Activated CD8-positive, alpha-beta memory T cell treated with anti-CD3 and anti-CD28 coated beads for 36 hours (primary cell): ENCODE measurements around the gene STT3B. TPM values are rescaled to one million over a fixed set of nuclear protein-coding genes. Genes with fewer than 3 reads are reported as not detected.
"Not testable (repeated sequence)": the region's sequence is repeated elsewhere in the genome, so short reads cannot be mapped to it uniquely, and the experiment has no call there.

Experiments used
- CTCF ChIA-PET: fragments of 350-600 bp; sonication (Branson Sonifier 250); formaldehyde crosslinking; loops from one replicate; lab custom pipeline; 2021; ENCODE audit warnings: antibody characterized with exemption; lab: Charles Lee
- POLR2A ChIA-PET: fragments of 350-600 bp; sonication (Branson Sonifier 250); formaldehyde crosslinking; loops from one replicate; lab custom pipeline; 2021; ENCODE audit warnings: antibody characterized with exemption; lab: Charles Lee
- total RNA-seq, 2 experiments: library from RNA; stranded (reverse); gene quantifications; one replicate each; pipeline ENCODE4 v1.2.3, GENCODE V29; 2021

STT3B gene
- total RNA-seq = 100 to 1,000 TPM; 116 to 120 TPM

DNA sequence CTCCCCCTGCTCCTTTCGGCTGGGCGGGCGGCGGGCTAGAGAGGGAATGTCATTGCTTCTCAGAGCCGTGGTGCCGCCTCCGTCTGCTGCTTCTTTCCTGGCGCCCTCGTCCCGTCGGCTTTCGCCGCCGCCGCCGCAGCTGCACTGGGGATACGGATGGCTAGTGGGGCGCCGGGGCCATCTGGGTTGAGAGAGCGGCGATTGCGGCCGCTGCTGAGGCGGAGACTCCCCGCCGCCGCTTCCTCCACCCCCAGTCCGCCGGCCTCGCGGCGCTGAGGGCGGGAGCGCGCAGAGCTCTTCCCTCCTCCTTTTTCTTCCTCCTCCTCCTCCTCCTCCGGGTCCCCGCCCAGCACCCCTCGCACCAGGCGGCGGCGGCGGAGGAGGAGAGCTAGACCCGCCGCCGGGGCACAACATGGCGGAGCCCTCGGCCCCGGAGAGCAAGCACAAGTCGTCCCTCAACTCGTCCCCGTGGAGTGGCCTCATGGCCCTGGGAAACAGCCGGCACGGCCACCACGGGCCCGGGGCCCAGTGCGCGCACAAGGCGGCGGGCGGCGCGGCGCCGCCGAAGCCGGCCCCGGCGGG lies at the start of gene STT3B:
STT3B (plus strand) TSS at position 339 of the 582 bp plus-strand sequence; CDS start at position 413, 74 bp downstream.
- ChIA-PET POLR2A (interaction anchor here (0.6 to 1.7 kb wide), 14 partner anchors 11 to 916 kb away, joined by 3 to 10 read pairs (median 4); partner anchors contain the start of gene GPD1L), CTCF (interaction anchor here (0.9 to 2.2 kb wide), 3 partner anchors 12 to 236 kb away, joined by 3 to 5 read pairs (median 3); no protein-coding TSS in a partner anchor)

DNA sequence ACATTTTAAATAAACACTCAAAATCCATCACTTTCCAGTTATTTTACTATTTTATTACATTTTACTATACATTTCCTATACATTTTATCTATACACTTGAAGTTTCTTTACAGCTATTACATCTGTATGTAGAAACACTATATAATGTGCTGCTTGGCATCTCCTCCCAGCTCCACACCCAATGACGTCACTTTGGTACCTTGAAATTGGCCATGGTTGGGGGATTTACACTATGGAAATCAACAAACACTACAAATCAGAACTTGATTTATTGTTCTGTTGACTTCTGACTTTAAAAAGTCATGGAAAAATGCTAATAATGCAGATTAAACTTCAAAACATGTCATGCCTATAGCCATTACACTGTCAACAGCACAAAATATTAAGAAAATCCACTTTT lies 48.9 kb upstream of the STT3B start:
- POLR2A ChIA-PET = no interaction called here
- CTCF ChIA-PET = no interaction called here

DNA sequence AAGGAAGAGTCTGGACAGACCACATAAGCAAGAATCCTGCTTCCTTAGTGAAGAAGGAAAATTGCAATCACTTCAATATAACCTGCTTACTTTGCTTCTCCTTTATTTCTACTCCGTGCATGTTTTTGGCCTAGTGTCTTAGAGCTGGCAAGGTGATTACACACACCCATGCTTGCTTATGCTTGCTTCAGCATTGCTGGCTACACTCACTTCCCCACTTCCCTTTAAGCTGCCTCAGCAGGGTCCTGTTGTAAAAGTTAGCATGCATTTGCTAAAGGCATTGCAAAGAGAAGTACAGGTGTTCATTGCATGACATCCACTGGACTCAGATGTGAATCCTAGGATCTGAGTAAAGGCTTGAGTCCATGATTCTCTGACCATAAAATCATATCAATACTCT lies 47.5 kb upstream of the STT3B start:
- ChIA-PET POLR2A (no interaction called here), CTCF (no interaction called here)

DNA sequence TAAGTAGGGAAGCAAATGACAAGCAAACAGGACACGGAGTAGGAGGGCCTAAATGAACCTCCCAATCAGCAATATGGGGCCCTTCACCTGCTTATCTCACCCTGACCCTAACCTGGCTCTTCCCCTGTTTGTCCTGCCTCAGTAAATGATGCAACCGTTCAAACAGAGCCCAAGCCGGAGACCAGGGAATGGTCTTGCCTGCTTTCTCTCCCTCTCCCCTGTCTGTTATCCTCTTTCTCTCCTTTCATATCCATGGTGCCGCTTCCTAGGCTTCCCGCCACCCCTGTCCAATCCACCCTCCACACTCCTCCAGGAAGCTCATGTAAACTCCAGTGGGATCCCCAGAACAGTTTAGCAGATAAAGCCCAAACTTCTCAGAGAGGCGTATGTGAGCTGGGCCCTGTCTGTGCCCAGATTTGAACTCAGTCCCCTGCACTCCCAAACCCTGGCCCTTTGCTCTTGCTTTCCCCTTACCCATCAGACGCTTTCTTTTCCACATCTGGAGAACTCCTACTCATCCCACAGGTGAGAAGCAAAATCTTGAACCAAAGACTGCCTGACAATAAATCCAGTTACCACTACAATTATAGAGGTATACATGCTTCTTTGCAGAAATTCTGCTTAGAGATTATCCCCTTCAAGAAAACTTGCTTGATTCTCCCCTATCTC lies 45.7 kb upstream of the STT3B start:
- POLR2A ChIA-PET = no interaction called here
- CTCF ChIA-PET = interaction anchor here (0.6 kb wide), 1 partner anchor 9 kb away, joined by 3 read pairs; no protein-coding TSS in a partner anchor

DNA sequence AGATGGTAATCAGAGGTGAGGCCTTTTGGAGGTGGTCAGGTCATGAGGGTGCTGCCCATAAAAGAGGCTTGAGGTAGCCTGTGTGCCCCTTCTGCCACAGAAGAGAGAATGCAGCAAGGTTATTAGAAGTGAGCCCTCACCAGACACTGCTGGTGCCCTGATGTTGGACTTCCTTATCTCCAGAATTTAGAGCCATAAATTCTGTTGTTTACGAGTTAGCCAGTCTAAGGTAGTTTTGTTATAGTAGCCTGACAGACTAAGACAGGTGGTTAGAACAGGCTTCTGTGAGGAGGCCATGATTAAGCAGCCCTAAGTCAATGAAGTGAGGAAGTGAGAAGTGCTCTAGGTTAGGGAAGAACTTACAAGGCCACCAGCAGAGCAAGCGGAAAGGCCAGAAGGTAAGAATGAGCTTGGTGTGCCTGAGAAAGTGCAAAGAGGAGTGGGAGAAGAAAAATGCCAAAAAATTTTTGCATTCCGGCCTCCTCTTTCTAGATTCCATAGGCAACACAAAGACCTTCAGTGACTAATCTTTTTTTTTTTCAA lies 44.2 kb upstream of the STT3B start:
- POLR2A ChIA-PET = no interaction called here
- CTCF ChIA-PET = no interaction called here

DNA sequence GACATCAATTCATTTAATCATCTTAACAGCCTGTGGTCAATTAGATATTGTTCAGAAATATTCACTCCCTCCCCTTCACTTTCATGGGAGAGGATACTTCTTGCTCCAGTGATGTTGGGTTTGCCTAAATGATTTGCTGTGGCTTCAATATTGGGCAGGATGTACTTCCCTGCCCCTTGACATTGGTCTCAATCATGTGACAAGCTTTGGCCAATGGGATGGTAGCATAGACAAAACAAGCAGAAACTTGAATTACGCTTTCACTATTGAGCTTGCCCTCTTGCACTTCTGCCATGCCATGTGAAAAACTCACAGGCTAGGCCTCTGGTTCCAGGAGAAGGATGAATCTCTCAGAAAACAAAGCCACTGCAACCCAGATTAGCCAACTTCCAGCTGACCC lies 42.2 kb upstream of the STT3B start:
- POLR2A ChIA-PET = no interaction called here
- CTCF ChIA-PET = no interaction called here

DNA sequence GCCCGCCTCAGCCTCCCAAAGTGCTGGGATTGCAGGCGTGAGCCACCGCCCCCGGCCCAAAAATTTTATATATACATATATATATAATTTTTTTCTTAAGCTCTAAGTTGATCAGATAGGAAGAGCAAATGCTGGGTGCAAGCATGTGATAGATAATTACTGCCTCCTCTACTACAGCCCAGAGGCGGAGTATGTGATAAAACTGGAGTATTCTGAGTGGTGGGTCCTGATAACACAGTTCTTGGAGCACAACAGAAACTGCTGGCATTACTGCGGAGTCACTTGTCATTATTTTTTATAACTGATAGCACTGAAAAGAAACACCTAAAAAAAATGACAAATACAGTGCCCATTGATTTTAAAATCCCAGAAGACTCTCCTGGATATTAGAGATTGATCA lies 41.1 kb upstream of the STT3B start:
- POLR2A ChIA-PET = no interaction called here
- CTCF ChIA-PET = no interaction called here

DNA sequence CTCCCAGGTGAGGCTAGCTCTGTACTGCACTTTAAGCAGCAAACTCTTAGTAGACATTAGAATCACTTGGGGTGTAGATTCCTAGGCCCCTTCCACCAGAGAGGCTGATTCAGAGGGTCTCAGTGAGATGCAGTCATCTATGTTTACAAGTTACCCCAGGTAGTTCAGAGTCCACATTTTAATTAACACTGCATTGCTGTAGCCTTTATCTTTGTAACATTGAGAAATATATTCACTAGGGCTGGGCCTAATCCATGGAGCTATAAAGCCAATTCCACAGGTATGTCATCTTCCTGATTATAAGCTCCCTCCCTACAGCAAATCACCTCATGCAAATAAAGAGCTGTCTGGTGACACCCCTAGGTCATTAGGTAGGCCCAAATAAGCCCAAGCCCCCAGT lies 39.6 kb upstream of the STT3B start:
- ChIA-PET POLR2A (no interaction called here), CTCF (no interaction called here)

DNA sequence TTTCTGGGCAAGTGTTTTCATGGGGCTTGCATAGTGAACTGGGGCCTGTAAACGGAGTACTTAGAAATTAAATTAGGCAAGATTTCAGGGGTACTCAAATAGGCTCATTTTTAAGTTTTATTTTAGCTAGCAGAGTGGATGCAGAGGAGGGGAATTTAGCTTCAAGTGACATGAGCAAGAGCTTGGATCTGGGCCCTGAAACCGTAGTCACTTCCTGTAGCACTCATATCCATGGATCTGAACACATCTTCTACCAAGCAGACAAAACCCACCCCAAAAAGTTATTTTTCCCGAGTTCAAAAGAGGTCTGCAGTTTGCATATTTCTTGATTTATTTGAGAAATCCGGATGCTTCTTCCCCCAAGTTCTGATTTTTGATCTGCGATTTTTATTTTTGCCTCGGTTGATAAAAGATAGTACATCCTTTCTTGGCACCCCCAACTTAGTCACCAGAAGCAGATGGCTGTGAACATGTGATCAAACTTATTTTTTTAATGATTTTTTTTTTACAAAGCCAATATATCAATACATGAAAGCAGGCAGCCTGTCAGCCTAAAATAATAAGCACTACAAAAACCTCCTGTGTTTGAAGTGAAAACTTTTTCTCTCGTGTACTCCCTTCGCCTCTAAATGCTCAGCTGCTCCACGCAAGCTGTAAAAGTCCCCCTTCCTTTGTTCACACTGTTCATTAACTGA lies 36.6 kb upstream of the STT3B start:
- POLR2A ChIA-PET = no interaction called here
- CTCF ChIA-PET = interaction anchor here (1.2 to 1.3 kb wide), 2 partner anchors 9 to 17 kb away, joined by 3 to 4 read pairs; no protein-coding TSS in a partner anchor

DNA sequence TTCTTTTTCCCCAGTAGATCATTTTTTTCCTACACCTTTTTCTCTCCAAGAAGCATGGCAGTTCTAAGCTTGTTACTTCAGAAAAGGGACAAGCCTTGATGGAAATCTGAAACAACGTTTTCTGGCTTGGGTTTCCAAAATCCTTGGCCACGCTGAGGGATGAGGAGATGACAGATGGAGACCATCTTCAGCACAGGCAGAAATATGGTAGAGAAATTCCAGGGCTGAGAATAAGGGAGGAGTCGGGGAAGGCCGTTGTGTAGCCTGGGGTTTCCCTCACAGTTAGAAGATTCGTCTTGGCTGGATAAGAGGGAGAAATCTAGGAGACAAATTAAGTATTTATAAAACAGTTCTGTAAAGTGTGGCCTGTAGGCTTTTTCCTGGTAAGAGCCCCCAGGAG lies 33.9 kb upstream of the STT3B start:
- ChIA-PET CTCF (no interaction called here), POLR2A (no interaction called here)

DNA sequence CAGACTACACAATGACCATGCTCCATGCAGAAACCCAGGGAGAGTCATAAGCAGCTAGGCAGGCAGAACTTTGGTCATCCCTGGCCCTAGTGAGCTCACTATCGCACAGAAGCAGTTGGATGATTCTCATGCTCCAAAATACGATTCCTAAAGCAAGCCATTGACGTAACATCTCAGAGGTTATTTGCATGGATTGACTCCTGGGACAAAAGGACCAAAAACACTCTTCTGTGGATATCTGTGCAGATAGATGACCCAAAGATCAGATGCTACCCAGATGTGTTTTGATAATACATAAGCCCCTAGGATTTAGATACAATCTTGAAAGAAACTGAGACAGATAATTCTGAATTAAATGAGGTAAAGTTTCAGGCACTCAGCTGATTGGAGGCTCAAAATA lies 33.4 kb upstream of the STT3B start:
- POLR2A ChIA-PET = no interaction called here

DNA sequence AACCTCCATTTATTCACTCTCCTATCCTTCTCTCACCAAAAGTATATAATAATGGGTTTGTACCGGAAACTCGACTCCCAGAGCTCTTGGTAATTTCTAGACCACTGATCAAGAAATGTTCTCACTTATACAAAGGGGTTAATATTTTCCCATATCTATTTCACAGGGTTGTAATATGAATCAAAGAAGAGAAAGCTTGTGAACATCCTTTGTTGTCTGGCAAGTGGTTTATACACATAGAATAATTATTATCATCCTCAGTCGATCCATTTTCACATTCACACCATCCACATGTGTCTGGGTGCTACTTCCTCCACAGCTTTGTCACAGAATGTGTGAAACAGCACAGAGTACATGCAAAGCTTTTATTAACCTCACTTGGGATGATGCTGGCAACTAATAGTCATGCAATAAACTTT lies 29.9 kb upstream of the STT3B start:
- ChIA-PET POLR2A (interaction anchor here (1.4 kb wide), 1 partner anchor 30 kb away, joined by 5 read pairs; the partner anchor contains the start of gene STT3B), CTCF (interaction anchor here (1.7 kb wide), 1 partner anchor 14 kb away, joined by 5 read pairs; no protein-coding TSS in a partner anchor)

More for the DNA sequence above, 33.4 kb upstream of the STT3B start:
- CTCF ChIA-PET = no interaction called here

DNA sequence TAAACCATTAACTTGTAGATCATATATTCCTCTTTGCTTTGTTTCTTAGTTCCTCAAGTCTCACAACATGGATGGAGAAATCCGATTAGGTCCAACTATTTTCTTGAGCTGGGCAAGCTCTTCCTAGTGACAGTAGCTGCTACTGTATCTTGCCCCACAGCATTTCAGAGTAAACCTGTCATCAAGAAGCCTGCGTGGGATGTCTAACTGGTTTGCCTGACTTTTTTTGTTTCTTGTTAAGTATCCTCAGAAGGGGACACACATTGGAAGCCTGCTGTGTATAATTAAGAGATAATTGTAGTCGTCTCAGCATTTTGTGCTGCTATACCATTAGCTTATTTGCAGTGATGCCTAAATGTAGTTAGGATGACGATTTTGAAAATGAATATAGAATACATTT lies 29.3 kb upstream of the STT3B start:
- ChIA-PET POLR2A (interaction anchor here (1.4 kb wide), 1 partner anchor 29 kb away, joined by 5 read pairs; the partner anchor contains the start of gene STT3B), CTCF (interaction anchor here (1.7 kb wide), 1 partner anchor 13 kb away, joined by 5 read pairs; no protein-coding TSS in a partner anchor)

DNA sequence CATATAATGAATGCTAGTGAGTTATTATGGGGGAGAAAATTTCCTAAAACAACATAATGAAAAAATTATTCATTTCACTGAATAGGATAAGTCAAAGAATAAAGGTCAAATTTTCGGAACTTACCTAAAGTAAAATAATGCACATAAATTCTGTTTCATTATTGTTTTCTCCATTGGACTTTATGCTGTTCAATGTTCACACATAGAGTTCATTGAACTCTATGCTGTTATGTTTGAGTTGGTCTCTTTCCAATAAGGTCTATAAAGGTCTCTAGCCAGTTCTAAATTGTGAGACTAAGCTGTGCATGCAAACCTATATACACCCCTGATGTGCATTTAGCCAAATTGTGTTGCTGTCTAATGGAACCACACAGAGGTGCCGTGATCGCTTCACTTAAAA lies 28.5 kb upstream of the STT3B start:
- ChIA-PET POLR2A (no interaction called here), CTCF (no interaction called here)

DNA sequence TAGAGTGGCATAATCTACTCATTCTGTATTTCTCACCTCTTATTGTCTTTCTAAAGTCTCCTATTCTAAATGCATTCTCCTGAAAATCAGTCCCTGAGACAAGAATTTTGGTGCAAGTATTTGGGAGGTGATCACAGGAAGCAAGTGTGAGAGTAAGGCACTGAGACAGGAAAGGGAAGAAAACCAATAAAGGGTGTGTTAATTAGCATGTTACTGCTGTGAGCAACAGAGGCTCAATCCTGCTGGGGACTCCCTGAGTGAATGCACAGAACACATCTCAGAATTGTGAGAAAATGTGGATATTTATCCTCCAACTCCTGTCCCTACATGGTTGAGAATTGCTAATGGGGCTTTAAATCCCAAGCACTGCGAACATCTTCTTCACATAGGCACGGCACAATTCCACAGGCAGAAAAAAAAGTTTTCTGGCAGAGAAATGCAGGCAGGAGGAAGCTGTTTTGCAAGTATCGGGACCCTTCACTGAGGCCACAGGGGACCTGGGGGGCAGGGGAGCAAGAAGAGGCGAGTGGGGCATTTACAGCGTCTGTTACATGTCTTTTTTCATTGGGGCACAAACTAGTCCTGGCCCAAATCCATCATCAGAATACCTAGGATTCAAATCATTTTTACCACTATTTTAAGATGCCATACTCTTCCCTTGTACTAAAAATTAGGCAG lies 27.2 kb upstream of the STT3B start:
- CTCF ChIA-PET = interaction anchor here (0.7 kb wide), 1 partner anchor 17 kb away, joined by 3 read pairs; no protein-coding TSS in a partner anchor
- POLR2A ChIA-PET = interaction anchor here (0.6 kb wide), 2 partner anchors 35 to 427 kb away, joined by 3 to 5 read pairs; no protein-coding TSS in a partner anchor

DNA sequence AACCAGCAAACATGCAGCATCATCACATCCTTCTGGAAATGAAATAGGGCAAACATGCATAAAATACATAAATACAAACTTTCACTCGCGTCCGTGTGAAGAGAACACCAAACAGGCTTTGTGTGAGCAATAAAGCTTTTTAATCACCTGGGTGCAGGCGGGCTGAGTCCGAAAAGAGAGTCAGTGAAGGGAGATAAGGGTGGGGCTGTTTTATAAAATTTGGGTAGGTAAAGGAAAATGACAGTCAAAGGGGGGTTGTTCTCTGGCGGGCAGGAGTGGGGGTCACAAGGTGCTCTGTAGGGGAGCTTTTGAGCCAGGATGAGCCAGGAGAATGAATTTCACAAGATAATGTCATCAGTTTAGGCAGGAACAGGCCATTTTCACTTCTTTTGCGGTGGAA lies 26.2 kb upstream of the STT3B start:
- CTCF ChIA-PET, POLR2A ChIA-PET: not testable (repeated sequence)

DNA sequence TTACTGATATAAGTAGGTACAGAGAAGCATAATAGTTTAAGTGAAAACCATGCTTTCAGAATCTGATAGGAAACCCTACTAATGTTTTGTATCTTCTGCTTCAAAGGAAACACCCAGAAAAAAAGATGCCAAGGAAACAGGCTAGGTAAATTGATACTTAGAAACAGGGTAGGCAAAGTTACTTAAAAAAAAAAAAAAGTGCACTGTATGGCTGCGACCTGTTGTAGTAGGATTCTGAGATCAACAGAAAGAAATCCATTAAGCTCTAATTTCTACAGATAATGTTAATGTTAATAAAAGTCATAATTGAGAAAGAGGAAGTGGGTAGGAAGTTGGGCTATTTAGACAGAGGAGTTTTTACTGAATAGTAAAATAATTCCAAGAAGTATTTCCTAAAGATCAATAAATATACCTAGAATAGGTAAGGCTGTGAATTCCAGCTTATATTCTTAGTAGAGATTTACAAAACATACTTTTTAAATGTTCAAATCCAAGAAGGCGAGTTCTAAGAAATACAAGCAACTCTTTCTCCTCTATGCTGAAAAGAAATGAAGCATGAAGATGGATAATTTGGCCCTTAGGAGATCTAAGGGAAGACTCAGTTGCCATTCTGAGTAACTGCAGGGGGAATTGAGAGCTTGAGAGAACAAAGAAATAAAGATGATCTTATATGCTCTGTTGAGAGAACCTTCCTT lies 24.1 kb upstream of the STT3B start:
- POLR2A ChIA-PET = interaction anchor here (1.3 kb wide), 1 partner anchor 24 kb away, joined by 3 read pairs; the partner anchor contains the start of gene STT3B
- CTCF ChIA-PET = no interaction called here

DNA sequence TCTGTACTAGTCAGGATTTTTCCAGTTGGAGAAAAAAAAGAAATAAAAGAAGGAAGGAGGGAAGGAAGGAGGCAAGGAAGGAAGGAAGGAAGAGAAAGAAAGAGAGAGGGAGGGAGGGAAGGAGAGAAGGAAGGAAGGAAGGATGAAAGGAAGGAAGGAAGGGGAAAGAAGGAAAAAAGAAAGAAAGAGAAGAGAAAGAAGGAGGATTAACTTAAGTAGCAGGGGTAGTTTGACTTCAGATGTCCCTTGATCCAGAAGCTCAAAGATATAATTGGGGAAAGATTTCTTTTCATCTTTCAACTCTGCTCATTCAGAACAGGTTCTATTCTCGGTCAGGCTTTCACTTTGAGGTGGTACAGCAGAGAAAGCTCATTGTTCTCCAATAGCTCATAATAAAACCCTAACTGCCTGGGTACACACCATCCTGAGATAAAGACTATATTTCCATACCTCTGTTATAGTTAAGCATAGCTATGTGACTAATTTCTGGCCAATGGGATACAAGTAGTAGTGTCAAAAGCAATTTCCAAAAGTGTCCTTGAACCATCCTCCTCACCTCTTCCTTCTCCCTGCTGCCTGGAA lies 23.5 kb upstream of the STT3B start:
- POLR2A ChIA-PET = interaction anchor here (1.3 kb wide), 1 partner anchor 23 kb away, joined by 3 read pairs; the partner anchor contains the start of gene STT3B
- CTCF ChIA-PET = no interaction called here
